GM19467 (cell line): ENCODE measurements around the gene GALNT9.
A peak's percentile ranks its signal among the peaks of the same experiment; 100 is the strongest.

Experiments used
- ATAC-seq: cut with Tn5 transposase; IDR thresholded peaks from one replicate; pipeline ENCODE4 v1.9.1; 2021; ENCODE audit warnings: mild to moderate bottlenecking, moderate library complexity; ENCODE audit not compliant: unreplicated experiment

Gene GALNT9

GRCh38 chr12:132161796-132162507 is 167.4 kb downstream of the GALNT9 start:
- ATAC-seq = no peak

- no peak for ATAC-seq
Observed at GRCh38 chr12:132161036-132161781, 168.2 kb downstream of the GALNT9 start.

GRCh38 chr12:132160601-132161035 is 168.8 kb downstream of the GALNT9 start:
- no peak for ATAC-seq

GRCh38 chr12:132160016-132160415 is 169.4 kb downstream of the GALNT9 start:
- ATAC-seq = no peak

- no peak for ATAC-seq
Observed at GRCh38 chr12:132159555-132160003, 169.8 kb downstream of the GALNT9 start.

GRCh38 chr12:132158677-132159554 is 170.5 kb downstream of the GALNT9 start:
- ATAC-seq = no peak

GRCh38 chr12:132157733-132158409 is 171.5 kb downstream of the GALNT9 start:
- ATAC-seq = no peak

GRCh38 chr12:132156573-132157325 is 172.6 kb downstream of the GALNT9 start:
- ATAC-seq = no peak

GRCh38 chr12:132155771-132156572 is 173.4 kb downstream of the GALNT9 start:
- no peak for ATAC-seq

GRCh38 chr12:132154941-132155770 is 174.2 kb downstream of the GALNT9 start:
- ATAC-seq = no peak

- peak; percentile 10 for ATAC-seq
Observed at GRCh38 chr12:132154341-132154761, 175.0 kb downstream of the GALNT9 start.

GRCh38 chr12:132153501-132154340 is 175.7 kb downstream of the GALNT9 start:
- peak; percentile 74 for ATAC-seq

- no peak for ATAC-seq
Observed at GRCh38 chr12:132152953-132153352, 176.4 kb downstream of the GALNT9 start.

- no peak for ATAC-seq
Observed at GRCh38 chr12:132152411-132152821, 177.0 kb downstream of the GALNT9 start.

GRCh38 chr12:132151766-132152410 is 177.5 kb downstream of the GALNT9 start:
- ATAC-seq = no peak

- no peak for ATAC-seq
Observed at GRCh38 chr12:132151145-132151765, 178.1 kb downstream of the GALNT9 start.
